NT2/D1 (cell line): ENCODE measurements around the gene LOXHD1.

Source experiments
- SUZ12 ChIP-seq: IDR thresholded peaks from 2 replicates; pipeline ENCODE4 v1.6.1; 2011; ENCODE audit not compliant: insufficient read length, insufficient read depth; ENCODE audit errors: extremely low read depth
- YY1 ChIP-seq: IDR thresholded peaks from 2 replicates; pipeline ENCODE4 v1.6.1; 2011; ENCODE audit not compliant: insufficient read length, insufficient read depth
- ZNF274 ChIP-seq: IDR thresholded peaks from 2 replicates; pipeline ENCODE4 v1.6.1; 2011; ENCODE audit warnings: mild to moderate bottlenecking, low read depth, low read length

DNA sequence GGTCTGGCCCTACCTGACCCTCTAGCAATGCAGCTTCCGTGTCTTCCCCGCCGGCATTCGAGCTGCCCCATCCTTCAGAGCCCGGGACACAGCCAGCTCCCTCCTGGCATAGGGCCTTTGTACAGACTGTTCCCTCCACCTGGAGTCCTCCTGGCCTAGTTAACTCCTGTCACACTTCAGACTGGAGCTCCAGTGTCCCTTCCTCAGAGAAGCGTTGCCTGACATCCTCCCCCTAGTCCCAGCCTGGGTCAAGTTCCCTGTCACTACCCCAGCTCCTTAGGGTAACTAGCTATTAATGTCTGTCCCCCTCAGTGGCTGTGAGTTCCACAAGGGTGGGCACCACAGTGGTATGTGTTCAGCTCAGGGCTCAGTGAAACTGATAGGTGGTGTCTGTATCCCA lies 45.5 kb upstream of the LOXHD1 start:
- TF ChIP-seq YY1 (no peak), SUZ12 (no peak), ZNF274 (no peak)
